Measurements from ENCODE around the gene EPB41L4A. TPM values are rescaled to one million over a fixed set of nuclear protein-coding genes. Genes with fewer than 3 reads are reported as not detected.

Gene EPB41L4A
- total and polyA plus RNA-seq, 2 donors (not counting 3 experiments of a cell fraction or from before 2014, with no cell fraction given): 6.0 to 17.9 TPM

GRCh38 chr5:112136773-112137172 lies 282.3 kb downstream of the EPB41L4A start:
- no peak for DNase-seq (ENCODE audit: low read depth, low spot score)
- H3K4me2 ChIP-seq (ENCODE audit: insufficient read depth, low read length): no peak overlapping the region
- ChIA-PET CTCF (no interaction called here), POLR2A (no interaction called here)
- no peaks in the 10 kb centered on the region for H3K79me2 ChIP-seq (ENCODE audit: control insufficient read depth, insufficient read depth, low read length)
- no peak overlapping the region for H2AFZ ChIP-seq (ENCODE audit: low read depth, low read length)
- H3K36me3 ChIP-seq (ENCODE audit: control insufficient read depth in 2 of 2, extremely low read depth in 1 of 2, insufficient read depth in 2 of 2, low read length in 2 of 2): no peaks in the 10 kb centered on the region
- no peaks in the 10 kb centered on the region for H3K9me1 ChIP-seq (replicated peaks; ENCODE audit: control insufficient read depth, extremely low read depth, insufficient read depth, low read length)
- dilution Hi-C loops (cut with MboI; ENCODE audit: extremely low pct_ligation_motif_present, low sequenced_read_pairs): no loop called here
- intact Hi-C loops (cut with micrococcal nuclease): no loop called here
- H3K9ac ChIP-seq (replicated peaks; ENCODE audit: extremely low read depth, insufficient read depth, low read length): no peak overlapping the region
- H4K20me1 ChIP-seq (replicated peaks; ENCODE audit: control insufficient read depth, extremely low read depth, insufficient read depth, low read length): no peaks in the 10 kb centered on the region
- BruUV-seq (replicated peaks): no TSS peak
- FAIRE-seq: no peak
- TF ChIP-seq FOS (IDR thresholded peaks at IDR 0.05; ENCODE audit: borderline replicate concordance, insufficient read depth, low read length) (no peak), POLR2A (IDR thresholded peaks at IDR 0.05; ENCODE audit: low read depth, low read length) (no peak), POLR2AphosphoS5 (IDR thresholded peaks at IDR 0.05; ENCODE audit: insufficient read depth, low read depth, low read length) (no peak), EZH2 (IDR thresholded peaks at IDR 0.05; ENCODE audit: borderline replicate concordance, low read depth, low read length, severe bottlenecking) (no peak), GATA2 (IDR thresholded peaks at IDR 0.05; ENCODE audit: insufficient read depth, insufficient read length, low read depth, low read length) (no peak), CTCF (IDR thresholded peaks at IDR 0.05; ENCODE audit: extremely low read depth in 1 of 2, insufficient read depth in 1 of 2, low read depth in 1 of 2, low read length in 2 of 2) (no peak), JUN (IDR thresholded peaks at IDR 0.05; ENCODE audit: borderline replicate concordance, insufficient read depth, insufficient read length, low read depth) (no peak), MYC (IDR thresholded peaks at IDR 0.05; ENCODE audit: low read depth, low read length) (no peak)
- TF ChIP-seq, protein P1, sequence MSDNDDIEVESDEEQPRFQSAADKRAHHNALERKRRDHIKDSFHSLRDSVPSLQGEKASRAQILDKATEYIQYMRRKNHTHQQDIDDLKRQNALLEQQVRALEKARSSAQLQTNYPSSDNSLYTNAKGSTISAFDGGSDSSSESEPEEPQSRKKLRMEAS (IDR thresholded peaks at IDR 0.05; ENCODE audit: insufficient read depth, insufficient read length): no peak
- no peaks in the 10 kb centered on the region for H3K9me3 ChIP-seq (replicated peaks; ENCODE audit: control insufficient read depth, insufficient read depth, low read length)
- H3K27me3 ChIP-seq (ENCODE audit: control insufficient read depth in 2 of 2, insufficient read depth in 2 of 2, low read length in 2 of 2): no peaks in the 10 kb centered on the region
- no peaks in the 10 kb centered on the region for H3K4me1 ChIP-seq (ENCODE audit: control insufficient read depth, extremely low read depth, insufficient read depth, low read length)
- no peak overlapping the region for H3K4me3 ChIP-seq (replicated peaks in 1 of 3; ENCODE audit: insufficient read depth in 1 of 3, low read depth in 1 of 3, low read length in 3 of 3)
- no peak overlapping the region for H3K27ac ChIP-seq (ENCODE audit: insufficient read depth, low read depth, low read length)
